HG03342 (cell line): ENCODE measurements around the gene DNAJC5.

ENCODE experiments used
- ATAC-seq: cut with Tn5 transposase; IDR thresholded peaks from one replicate; pipeline ENCODE4 v1.9.1; 2021; ENCODE audit warnings: mild to moderate bottlenecking, moderate library complexity; ENCODE audit not compliant: unreplicated experiment

Gene DNAJC5

GRCh38 chr20:63978319-63979228 is 83.6 kb downstream of the DNAJC5 start:
- ATAC-seq, result no peak

- ATAC-seq, result peak; percentile 0
These were observed 84.3 kb downstream of the DNAJC5 start for GRCh38 chr20:63979229-63979556.

- peak; percentile 40 for ATAC-seq
These were observed 84.8 kb downstream of the DNAJC5 start, which contains the start of gene SAMD10 for GRCh38 chr20:63979557-63980316. Gene SAMD10, minus strand, starts transcription at chr20:63979642. Its CDS starts 175 bp downstream, at chr20:63979467.

- ATAC-seq, result no peak
These were observed 85.4 kb downstream of the DNAJC5 start for GRCh38 chr20:63980317-63980805.

GRCh38 chr20:63980806-63981728 is 86.1 kb downstream of the DNAJC5 start, which contains the start of gene PRPF6:
Gene PRPF6, plus strand, starts transcription at chr20:63981132. Its CDS starts 114 bp downstream, at chr20:63981246.
- peak; percentile 50 for ATAC-seq

GRCh38 chr20:63982937-63983336 is 88.0 kb downstream of the DNAJC5 start:
- ATAC-seq, result no peak
